ENCODE results near the gene LDAH.

Gene LDAH

GRCh38 chr2:20661421-20662307 is 161.2 kb downstream of the LDAH start:
- peak; percentile 85 to 87 for DNase-seq (ENCODE audit: low read depth in 2 of 2)
- peak; percentile 96 for TF ChIP-seq CTCF (IDR thresholded peaks at IDR 0.05; ENCODE audit: low read depth, low read length)
- no peak overlapping the region for H3K4me3 ChIP-seq (replicated peaks in 1 of 2; ENCODE audit: low read depth in 2 of 2, low read length in 2 of 2)

- DNase-seq (ENCODE audit: low read depth in 2 of 2), result peak in 1 of 2 donors; percentile 58
- TF ChIP-seq CTCF (IDR thresholded peaks at IDR 0.05; ENCODE audit: low read depth, low read length), result no peak
- H3K4me3 ChIP-seq (replicated peaks in 1 of 2; ENCODE audit: low read depth in 2 of 2, low read length in 2 of 2), result no peak overlapping the region
Observed at GRCh38 chr2:20660506-20661420, 162.1 kb downstream of the LDAH start.

- TF ChIP-seq CTCF (IDR thresholded peaks at IDR 0.05; ENCODE audit: low read depth, low read length), result no peak
- DNase-seq (ENCODE audit: low read depth in 2 of 2), result no peak
- H3K4me3 ChIP-seq (replicated peaks in 1 of 2; ENCODE audit: low read depth in 2 of 2, low read length in 2 of 2), result no peak overlapping the region
Observed at GRCh38 chr2:20657522-20658235, 165.2 kb downstream of the LDAH start.

GRCh38 chr2:20656561-20656960 is 166.3 kb downstream of the LDAH start:
- no peak for TF ChIP-seq CTCF (IDR thresholded peaks at IDR 0.05; ENCODE audit: low read depth, low read length)
- no peak overlapping the region for H3K4me3 ChIP-seq (replicated peaks in 1 of 2; ENCODE audit: low read depth in 2 of 2, low read length in 2 of 2)
- DNase-seq (ENCODE audit: low read depth in 2 of 2), result no peak

GRCh38 chr2:20654535-20654813 is 168.4 kb downstream of the LDAH start:
- H3K4me3 ChIP-seq (replicated peaks in 1 of 2; ENCODE audit: low read depth in 2 of 2, low read length in 2 of 2), result no peak overlapping the region
- no peak for DNase-seq (ENCODE audit: low read depth in 2 of 2)
- no peak for TF ChIP-seq CTCF (IDR thresholded peaks at IDR 0.05; ENCODE audit: low read depth, low read length)

GRCh38 chr2:20653695-20654534 is 169.0 kb downstream of the LDAH start:
- TF ChIP-seq CTCF (IDR thresholded peaks at IDR 0.05; ENCODE audit: low read depth, low read length), result no peak
- DNase-seq (ENCODE audit: low read depth in 2 of 2), result no peak
- H3K4me3 ChIP-seq (replicated peaks in 1 of 2; ENCODE audit: low read depth in 2 of 2, low read length in 2 of 2), result no peak overlapping the region

All from cardiac fibroblast (primary cell).